ENCODE data around the gene ABHD6.
"Not testable (repeated sequence)": the region's sequence is repeated elsewhere in the genome, so short reads cannot be mapped to it uniquely, and the experiment has no call there.

Gene ABHD6

GRCh38 chr3:58337190-58337589 lies 99.6 kb downstream of the ABHD6 start:
- Histone ChIP-seq H4K20me1 (no peaks in the 10 kb centered on the region), H3K4me3 (no peak overlapping the region), H3K27me3 (no peaks in the 10 kb centered on the region), H3K4me2 (peak overlapping the region; percentile 87; the same call in 1 of the 2 replicates), H3K36me3 (peaks cover 62% of the 10 kb centered on the region), H3K27ac (peak overlapping the region; percentile 19; the same call in 1 of the 2 replicates), H3K9me3 (no peaks in the 10 kb centered on the region), H3K4me1 (peaks cover 66% of the 10 kb centered on the region), H3K9ac (no peak overlapping the region)
- no peak for TF ChIP-seq Cebpa-rat (IDR thresholded peaks at IDR 0.05)

GRCh38 chr3:58339146-58339545 lies 101.6 kb downstream of the ABHD6 start:
- not testable (repeated sequence) for H3K4me3 ChIP-seq, H3K27me3 ChIP-seq, H3K9ac ChIP-seq, H4K20me1 ChIP-seq, H3K27ac ChIP-seq
- Histone ChIP-seq H3K4me2 (peak overlapping the region; percentile 0; the same call in 1 of the 2 replicates), H3K4me1 (peaks cover 82% of the 10 kb centered on the region), H3K9me3 (peaks cover 14% of the 10 kb centered on the region), H3K36me3 (peaks cover 82% of the 10 kb centered on the region)

GRCh38 chr3:58340594-58341244 lies 103.1 kb downstream of the ABHD6 start:
- H3K4me2 ChIP-seq: peak overlapping the region; percentile 20
- no peak overlapping the region for H3K9ac ChIP-seq
- H3K27ac ChIP-seq: peak overlapping the region; percentile 1; the same call in 1 of the 2 replicates
- peaks cover 93% of the 10 kb centered on the region for H3K4me1 ChIP-seq
- no peaks in the 10 kb centered on the region for H3K27me3 ChIP-seq
- peaks cover 92% of the 10 kb centered on the region for H3K36me3 ChIP-seq
- TF ChIP-seq Cebpa-rat (IDR thresholded peaks at IDR 0.05): no peak
- peaks cover 17% of the 10 kb centered on the region for H3K9me3 ChIP-seq
- H4K20me1 ChIP-seq: no peaks in the 10 kb centered on the region
- no peak overlapping the region for H3K4me3 ChIP-seq

GRCh38 chr3:58341376-58341775 lies 103.8 kb downstream of the ABHD6 start:
- Histone ChIP-seq H3K4me1 (peaks cover 93% of the 10 kb centered on the region), H4K20me1 (no peaks in the 10 kb centered on the region), H3K36me3 (peaks cover 94% of the 10 kb centered on the region), H3K4me3 (no peak overlapping the region), H3K9me3 (peaks cover 17% of the 10 kb centered on the region), H3K9ac (no peak overlapping the region), H3K4me2 (peak overlapping the region; percentile 20), H3K27ac (peak overlapping the region; percentile 10; the same call in 1 of the 2 replicates), H3K27me3 (no peaks in the 10 kb centered on the region)
- no peak for TF ChIP-seq Cebpa-rat (IDR thresholded peaks at IDR 0.05)

- no peak overlapping the region for H3K4me3 ChIP-seq
- no peaks in the 10 kb centered on the region for H3K27me3 ChIP-seq
- no peak overlapping the region for H3K9ac ChIP-seq
- H3K4me1 ChIP-seq: peaks cover 91% of the 10 kb centered on the region
- H3K4me2 ChIP-seq: no peak overlapping the region
- H3K9me3 ChIP-seq: peaks cover 17% of the 10 kb centered on the region
- H3K36me3 ChIP-seq: peaks cover 81% of the 10 kb centered on the region
- peak overlapping the region; percentile 79 for H3K27ac ChIP-seq
- no peaks in the 10 kb centered on the region for H4K20me1 ChIP-seq
- TF ChIP-seq Cebpa-rat (IDR thresholded peaks at IDR 0.05): no peak
These were observed 105.1 kb downstream of the ABHD6 start for GRCh38 chr3:58342676-58343075.
